Left cardiac atrium (tissue), 4 donors: ENCODE measurements around the gene TCF12. TPM values are rescaled to one million over a fixed set of nuclear protein-coding genes. Genes with fewer than 3 reads are reported as not detected.
A peak's percentile ranks its signal among the peaks of the same experiment; 100 is the strongest.
"Not testable (repeated sequence)": the region's sequence is repeated elsewhere in the genome, so short reads cannot be mapped to it uniquely, and the experiment has no call there.

Experiments used
- ATAC-seq, 2 donors: fragments of 200-7000 bp; cut with Tn5 transposase; one replicate each; pipeline ENCODE4 v1.9.1; 2020; ENCODE audit warnings: mild to moderate bottlenecking in 2 of 2, moderate library complexity in 2 of 2
- DNase-seq: peaks from one replicate; pipeline ENCODE4 v3.0.0-alpha.2; 2020
- intact Hi-C, 2 donors: fragments of 100-400 bp; cut with DNase I; formaldehyde crosslinking; loops; one replicate each; pipeline versions ENCODE4 v1.14.1 to v1.15.1; 2022 to 2023
- total RNA-seq, 2 donors: library from RNA; stranded (reverse); fragmentation: NEBNext Ultra II Directional; extraction: Animal tissue kit (Norgen Biotek cat#: 25700); gene quantifications; one replicate each; pipeline ENCODE4 v1.2.1, GENCODE V29; 2021
- donor health status: DM: no; HTN: yes; CAD: no.
- donor health status: DM: no; HTN: yes; CAD: no; lungs with severe emphysema.
- donor health status: DM: yes; HTN: yes; CAD: no.
- donor health status: Dilated cardiomyopathy.

Gene TCF12
- total RNA-seq, 2 donors from 2014 or later, result 44.0 to 53.9 TPM

DNA sequence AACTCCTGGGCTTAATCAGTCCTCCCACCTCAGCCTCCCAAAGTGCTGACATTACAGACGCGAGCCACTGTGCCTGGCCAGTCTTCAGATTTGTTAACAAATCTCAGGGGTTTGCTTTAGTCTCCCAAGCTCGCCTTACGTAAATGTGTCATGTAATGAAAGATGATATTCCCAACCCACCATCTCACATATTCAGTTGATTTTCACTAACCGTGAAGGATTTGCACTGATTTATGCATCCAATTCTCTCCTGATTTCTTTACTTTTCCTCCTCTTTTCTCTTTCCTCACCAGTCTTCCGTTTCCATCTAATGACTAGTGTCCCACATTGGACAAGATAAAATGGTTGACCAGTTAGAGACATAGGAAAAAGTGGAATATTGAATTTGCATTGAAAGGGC, 72.6 kb downstream of the TCF12 start:
- DNase-seq (no peak), ATAC-seq (no peak)
- intact Hi-C loops, result no loop called here

DNA sequence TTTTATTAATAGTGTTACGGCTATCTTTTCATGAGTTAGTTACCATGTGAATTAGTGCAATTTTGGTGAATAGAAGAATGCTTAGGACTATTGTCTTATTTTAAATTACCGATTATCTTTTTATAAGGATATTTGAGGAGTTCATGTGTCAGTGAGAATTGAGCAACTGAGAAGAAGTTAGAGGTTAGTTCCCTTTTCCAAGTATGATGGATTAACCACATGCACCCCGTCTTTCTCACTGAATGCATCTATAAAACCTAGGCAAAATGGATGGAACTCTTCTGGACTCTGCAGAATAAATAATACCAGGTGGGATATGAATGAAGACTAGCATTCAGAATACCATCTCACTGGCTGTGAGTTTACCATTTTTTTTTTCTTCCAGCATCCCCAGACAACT, 74.3 kb downstream of the TCF12 start:
- no peak for ATAC-seq
- intact Hi-C loops, result no loop called here

DNA sequence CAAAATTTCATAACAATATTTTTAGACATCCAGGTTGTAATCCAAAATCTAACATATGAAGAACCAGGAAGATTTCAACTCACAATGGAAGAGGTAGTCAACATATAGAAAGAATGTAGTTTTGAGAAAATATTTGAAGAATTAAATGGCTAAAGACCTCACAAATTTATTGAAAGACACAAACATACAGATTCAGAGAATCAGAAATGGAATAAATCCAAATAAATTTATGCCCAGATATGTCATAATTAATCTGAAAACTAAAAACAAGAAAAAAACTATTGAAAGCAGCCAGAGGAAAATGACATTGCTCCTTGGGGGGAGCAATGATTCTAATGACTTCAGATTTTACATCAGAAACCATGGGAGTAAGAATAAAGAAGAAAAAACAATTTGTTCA, 75.8 kb downstream of the TCF12 start:
- intact Hi-C loops, result no loop called here
- DNase-seq (no peak), ATAC-seq (no peak)

More for the DNA sequence above, 74.3 kb downstream of the TCF12 start:
- no peak for DNase-seq

DNA sequence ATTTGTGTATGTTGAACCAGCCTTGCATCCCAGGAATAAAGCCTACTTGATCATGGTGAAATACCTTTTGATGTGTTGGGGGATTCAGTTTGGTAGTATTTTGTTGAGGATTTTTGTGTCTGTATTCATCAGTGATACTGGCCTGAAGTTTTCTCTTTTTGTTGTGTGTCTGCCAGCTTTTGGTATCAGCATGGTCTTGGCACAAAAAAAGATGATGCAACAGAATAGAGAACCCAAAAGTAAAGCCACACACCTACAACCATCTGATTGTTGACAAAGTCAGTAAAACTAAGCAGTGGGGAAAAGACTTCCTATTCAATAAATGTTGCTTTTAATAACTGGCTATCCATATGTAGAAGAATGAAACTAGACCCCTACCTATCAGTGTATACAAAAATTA, 77.6 kb downstream of the TCF12 start:
- intact Hi-C loops, result no loop called here
- peak in 1 of 2 donors; percentile 45 for ATAC-seq
- DNase-seq, result no peak

DNA sequence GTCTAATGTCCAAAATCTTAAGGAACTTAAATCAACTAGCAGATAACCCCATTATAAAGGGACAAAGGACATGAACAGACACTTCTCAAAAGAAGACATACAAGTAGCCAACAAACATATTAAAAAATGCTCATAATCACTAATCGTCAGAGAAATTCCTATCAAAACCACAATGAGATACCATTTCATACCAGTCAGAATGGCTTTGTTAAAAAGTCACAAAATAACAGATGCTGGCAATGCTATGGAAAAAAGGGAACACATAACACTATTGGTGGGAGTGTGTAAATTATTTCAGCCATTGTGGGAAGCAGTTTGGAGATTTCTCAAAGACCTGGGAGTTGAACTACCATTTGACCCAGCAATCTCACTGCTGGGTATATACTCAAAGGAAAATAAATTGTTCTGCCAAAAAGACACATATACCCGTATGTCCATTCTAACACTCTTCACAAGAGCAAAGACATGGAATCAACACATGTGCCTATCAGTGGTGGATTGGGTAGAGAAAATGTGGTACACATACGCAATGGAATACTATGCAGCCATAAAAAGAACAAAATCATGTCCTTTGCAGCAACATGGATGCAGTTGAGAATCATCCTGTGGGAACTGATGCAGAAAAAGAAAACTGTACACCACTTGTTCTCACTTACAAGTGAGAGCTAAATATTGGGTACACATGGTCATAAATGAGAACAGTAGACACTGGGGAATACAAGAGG, 78.5 kb downstream of the TCF12 start:
- DNase-seq, result no peak
- ATAC-seq, result no peak
- intact Hi-C loops, result no loop called here

DNA sequence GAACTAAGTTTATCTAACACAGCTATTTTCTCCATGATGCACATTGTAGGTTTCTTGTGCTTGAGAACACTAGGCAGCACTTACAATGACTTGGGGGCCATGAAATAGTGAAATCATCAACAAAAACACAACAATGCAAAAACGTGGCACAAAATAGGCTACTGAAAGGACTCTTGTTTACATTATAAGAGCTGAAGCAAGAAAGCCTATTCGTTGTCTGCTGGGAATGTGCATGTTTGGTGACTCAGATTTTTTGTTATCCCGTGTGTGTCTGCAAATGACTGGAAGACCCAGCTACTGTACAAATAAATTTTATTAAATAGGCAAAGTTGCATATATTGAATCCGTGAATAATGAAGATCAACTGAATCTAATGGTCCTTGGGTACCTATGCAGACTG, 85.0 kb downstream of the TCF12 start:
- intact Hi-C loops, result loop anchor here in 1 of 2 donors (10.0 kb wide), 1 partner anchor 91 kb away; no protein-coding TSS in a partner anchor
- DNase-seq (no peak), ATAC-seq (no peak)

DNA sequence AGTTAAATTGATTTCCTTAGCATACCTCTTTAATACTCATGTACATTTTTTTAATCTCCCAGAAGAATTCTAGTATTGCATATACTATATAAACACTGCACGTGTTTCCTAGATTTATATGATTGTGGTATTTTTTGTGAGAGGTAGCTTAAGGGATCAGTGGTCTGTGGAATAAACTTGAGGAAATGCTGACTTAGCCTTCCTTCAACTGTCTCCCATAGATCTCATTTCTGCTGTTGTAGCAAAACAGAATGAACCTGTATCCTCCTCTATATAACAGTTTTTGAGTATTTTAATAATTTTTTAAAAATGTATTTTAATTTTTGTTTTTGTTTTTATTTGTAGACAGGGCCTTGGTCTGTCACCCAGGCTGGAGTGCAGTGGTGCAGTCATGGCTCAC, 86.8 kb downstream of the TCF12 start:
- ATAC-seq (no peak), DNase-seq (no peak)
- intact Hi-C loops, result loop anchor here in 1 of 2 donors (10.0 kb wide), 1 partner anchor 90 kb away; no protein-coding TSS in a partner anchor

DNA sequence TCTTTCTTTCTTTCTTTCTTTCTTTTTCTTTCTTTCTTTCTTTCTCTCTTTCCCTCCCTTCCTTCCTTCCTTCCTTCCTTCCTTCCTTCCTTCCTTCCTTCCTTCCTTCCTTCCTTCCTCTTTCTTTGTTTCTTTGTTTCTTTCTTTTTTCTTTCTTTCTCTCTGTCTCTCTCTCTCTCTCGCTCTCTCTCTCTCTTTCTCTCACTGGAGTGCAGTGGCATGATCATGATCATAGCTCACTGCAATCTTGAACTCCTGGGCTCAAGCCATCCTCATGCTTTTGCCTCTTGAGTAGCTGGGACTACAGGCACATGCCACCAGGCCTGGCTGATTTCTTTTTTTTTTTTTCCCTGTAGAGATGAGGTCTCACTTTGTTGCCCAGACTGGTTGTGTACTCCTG, 89.4 kb downstream of the TCF12 start:
- DNase-seq, result not testable (repeated sequence)
- peak in 1 of 2 donors; percentile 55 for ATAC-seq
- intact Hi-C loops, result loop anchor here in 1 of 2 donors (10.0 kb wide), 1 partner anchor 87 kb away; no protein-coding TSS in a partner anchor

DNA sequence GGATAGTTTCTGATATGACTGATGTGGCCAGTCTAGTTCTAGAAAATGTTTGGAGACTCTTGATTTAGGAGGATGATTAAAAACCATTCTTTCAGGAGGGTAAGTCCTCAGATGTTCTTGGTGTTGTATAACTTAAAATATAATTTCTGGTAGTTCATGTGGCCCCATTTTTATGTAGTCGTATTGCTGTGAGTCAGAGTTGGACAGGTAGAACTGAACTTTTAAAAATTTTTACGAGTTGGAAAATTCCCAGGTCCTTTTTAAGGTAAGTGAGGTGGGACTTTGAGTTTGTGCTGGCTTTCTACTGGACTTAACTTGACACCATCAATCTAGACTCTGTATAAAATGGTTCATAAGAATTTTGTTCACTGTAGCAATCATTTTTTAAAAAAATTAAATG, 92.3 kb downstream of the TCF12 start:
- intact Hi-C loops, result no loop called here
- DNase-seq (no peak), ATAC-seq (no peak)

DNA sequence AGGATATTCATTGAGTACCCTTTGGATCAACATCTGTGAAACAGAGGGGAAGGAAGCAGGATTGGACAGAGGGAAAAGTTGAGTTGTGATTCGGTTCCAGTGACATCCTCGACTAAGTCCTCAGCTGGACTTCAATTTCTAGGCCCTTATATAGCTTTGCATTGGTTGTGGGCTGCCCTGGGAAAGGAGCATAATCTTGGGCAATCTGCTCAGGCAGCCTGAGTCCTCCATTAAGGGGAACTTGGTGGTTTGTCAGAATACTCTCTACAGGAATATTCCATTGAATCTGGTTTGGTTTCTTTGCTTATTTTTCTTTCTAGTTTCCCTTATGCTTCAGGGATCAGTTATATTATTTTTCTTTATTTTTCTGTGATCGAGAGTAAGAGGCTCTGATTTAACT, 94.1 kb downstream of the TCF12 start:
- ATAC-seq (no peak), DNase-seq (no peak)
- intact Hi-C loops, result no loop called here

DNA sequence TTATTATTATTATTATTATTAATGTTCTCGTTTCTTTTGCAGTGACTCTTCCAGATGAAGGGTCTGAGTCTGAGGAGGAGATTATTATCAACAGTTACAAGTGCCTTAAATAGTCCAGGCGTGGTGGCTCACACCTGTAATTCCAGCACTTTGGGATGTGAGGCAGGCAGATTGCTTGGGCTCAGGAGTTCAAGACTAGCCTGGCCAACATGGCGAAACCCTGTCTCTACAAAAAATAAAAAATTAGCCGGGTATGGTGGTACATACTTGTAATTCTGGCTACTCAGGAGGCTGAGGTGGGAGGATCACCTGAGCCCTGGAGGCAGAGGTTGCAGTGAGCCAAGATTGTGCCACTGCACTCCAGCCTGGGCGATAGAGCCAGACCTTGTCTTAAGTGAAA, 96.5 kb downstream of the TCF12 start:
- DNase-seq, intact Hi-C loops, ATAC-seq: not testable (repeated sequence)

DNA sequence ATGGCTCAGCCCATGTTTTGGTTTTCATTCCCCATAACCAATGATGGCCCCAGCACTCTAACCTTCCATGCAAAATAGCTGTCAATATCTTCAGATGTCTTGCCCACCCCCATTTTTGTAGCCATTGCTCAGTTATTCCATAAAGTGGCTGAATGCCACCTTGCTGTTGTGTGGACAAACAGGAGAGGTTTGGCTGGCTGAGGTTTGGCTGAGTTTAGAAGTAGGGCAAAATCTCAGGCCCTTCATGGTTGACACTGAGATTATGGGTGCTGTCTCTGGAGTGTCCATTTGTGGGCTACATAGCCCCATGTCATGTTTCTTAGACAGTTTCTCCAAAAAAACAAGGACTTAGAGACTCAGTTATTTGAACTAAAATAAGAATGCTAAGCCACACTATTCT, 96.9 kb downstream of the TCF12 start:
- intact Hi-C loops, result no loop called here
- DNase-seq, result no peak
- ATAC-seq, result no peak

DNA sequence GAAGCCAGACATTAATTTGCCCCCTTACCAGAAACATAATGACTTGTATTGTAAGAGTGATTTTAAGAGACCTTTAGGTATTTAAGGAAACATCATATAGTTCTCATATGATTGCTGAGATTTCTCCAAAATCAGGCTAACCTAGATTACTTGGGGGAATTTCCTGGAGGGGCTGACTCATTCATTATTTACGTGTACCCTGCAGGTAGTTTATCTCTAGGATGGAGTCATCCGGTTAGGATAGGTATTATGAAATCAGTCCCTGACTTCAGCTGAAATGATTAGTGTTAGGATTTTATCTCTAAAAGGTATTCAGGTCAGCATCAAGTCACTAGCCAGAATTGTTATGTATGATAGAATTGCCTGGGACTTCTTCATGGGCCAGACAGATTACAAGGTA, 97.5 kb downstream of the TCF12 start:
- intact Hi-C loops, result no loop called here
- DNase-seq (no peak), ATAC-seq (peak in 1 of 2 donors; percentile 78)

DNA sequence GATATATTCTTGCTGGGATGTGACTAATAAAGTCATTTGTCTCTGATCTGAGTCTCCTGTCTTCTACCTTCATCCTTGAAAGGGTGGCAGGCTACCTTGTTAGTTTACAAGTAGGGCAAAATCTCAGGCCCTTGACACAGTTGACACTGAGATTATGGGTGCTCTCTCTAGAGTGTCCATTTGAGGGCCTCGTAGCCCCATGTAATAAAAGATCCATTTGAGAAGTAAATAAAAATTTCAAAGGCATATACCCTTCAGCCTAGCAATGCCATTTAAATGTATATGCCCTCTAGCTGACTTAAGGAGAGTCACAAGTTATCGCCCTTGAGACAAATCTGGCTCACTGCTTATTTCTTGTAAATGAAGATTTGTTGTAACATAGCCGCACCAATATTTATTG, 98.6 kb downstream of the TCF12 start:
- intact Hi-C loops, result no loop called here

DNA sequence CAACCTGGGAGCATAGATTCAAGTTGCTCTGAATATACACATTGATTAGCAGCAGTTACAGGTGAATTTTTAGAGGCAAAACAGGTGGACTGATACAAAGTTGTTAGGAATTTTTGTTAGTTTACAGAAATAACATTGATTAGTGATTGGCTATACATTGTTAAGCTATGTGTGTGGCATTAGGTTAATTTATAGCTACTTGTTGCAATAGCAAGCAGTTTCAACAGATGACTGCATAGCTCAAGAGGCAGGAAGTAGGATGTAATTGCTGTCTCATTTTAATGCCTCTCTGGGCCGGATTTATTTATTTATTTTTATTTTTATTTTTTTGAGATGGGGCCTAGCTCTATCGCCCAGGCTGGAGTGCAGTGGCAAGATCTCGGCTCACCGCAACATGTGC, 99.7 kb downstream of the TCF12 start:
- intact Hi-C loops, result no loop called here
- DNase-seq, result no peak
- no peak for ATAC-seq

More for the DNA sequence above, 98.6 kb downstream of the TCF12 start:
- ATAC-seq (no peak), DNase-seq (no peak)

DNA sequence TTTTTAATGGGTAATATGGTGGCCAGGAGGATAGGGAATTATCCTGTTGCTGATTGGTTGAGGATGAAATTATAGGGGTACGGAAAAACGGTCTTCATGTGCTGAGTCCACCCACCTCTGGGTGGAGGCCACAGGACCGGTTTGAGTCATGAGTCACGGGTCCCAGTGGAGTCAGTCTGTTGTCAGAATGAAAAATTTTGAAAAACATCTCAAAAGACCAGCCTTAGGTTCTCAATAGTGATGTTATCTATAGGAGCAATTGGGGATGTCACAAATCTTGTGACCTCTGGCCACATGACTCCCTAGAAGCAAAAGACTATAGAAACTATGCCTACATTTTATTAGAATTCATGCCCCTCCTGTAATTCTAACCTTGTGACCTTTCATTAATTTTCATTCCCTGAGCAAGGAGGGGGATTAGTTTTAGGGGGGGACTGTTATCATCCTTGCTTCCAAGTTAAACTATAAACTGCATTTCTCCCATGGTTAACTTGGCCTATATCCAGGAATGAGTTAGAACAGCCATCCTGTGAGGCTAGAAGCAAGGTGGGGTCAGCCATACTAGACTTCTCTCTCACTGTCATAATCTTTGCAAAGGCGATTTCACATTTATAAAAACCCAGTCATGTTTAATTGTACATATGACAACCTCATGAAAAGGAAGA, 101.2 kb downstream of the TCF12 start:
- intact Hi-C loops, result no loop called here
- ATAC-seq, result peak; percentile 30 to 58
- DNase-seq, result peak; percentile 34

DNA sequence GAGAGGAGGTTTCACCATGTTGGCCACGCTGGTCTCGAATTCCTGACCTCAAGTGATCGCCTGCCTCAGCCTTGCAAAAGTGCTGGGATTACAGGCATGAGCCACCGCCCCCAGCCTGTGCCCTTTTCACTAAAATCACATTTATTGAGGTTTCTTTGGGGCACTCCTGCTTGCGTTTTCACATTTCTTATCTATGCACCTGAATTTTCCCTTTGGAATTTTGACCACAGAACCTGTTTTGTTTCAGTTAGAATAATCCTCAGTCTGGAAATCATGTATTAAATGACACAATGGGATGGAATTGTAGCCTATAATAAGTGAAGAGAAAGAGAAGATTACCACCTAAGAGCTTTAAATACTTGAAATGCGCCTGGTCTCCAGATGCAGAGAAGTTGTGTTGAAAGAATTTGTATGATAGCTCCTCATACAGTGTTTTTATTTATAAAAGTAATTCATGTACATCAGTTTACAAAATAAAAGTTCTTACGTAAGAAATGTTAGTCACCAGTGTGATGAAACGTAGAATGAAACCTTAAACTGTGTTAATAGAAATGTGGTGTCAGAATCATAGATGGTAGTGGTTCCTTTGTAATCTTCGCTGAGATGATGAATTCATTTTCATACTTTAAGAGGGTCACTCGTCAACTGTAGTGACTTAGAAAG, 107.0 kb downstream of the TCF12 start:
- intact Hi-C loops, result no loop called here
- DNase-seq (no peak), ATAC-seq (no peak)

DNA sequence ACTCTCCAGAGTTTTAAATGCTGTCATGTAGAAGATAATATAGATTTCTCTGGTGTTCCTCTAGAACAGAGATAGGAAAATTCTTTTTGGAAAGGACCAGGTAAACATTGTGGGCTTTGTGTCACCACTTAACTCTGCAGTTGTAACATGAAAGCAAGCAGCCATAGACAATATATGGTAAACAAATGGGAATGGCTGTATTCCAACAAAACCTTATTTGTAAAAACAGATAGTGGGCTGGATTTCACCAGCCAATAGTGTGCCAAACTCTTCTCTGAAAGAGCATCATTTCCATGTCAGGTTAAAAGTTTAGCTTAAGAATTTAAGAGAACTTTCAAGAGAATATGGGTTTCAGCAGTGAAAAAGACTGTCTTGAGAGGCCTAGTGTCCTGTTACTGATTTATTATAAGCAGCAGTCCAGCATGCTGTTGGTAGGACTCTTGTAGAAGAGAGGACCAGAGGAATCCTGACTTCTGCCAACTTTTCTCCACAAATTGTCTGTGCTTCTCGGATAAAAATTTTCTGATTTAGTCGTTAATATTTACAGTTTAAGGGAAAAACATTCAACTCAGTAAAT, 107.7 kb downstream of the TCF12 start:
- ATAC-seq, result no peak
- intact Hi-C loops, result no loop called here

DNA sequence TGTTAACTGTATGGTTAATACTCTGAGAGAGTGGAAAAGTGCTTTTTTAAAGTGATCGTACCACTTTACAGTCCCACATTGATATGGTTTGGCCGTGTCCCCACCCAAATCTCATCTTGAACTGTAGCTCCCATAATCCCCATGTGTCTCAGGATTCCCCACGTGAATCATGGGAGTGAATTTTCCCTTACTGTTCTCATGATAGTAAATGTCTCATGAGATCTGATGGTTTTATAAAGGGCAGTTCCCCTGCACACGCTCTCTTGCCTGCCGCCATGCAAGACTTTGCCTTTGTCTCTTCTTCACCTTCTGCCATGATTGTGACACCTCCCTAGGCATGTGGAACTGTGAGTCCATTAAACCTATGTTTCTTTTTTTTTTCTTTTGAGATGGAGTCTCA, 109.2 kb downstream of the TCF12 start:
- DNase-seq (no peak), ATAC-seq (no peak)
- intact Hi-C loops, result no loop called here

More for the DNA sequence above, 107.7 kb downstream of the TCF12 start:
- DNase-seq, result no peak

DNA sequence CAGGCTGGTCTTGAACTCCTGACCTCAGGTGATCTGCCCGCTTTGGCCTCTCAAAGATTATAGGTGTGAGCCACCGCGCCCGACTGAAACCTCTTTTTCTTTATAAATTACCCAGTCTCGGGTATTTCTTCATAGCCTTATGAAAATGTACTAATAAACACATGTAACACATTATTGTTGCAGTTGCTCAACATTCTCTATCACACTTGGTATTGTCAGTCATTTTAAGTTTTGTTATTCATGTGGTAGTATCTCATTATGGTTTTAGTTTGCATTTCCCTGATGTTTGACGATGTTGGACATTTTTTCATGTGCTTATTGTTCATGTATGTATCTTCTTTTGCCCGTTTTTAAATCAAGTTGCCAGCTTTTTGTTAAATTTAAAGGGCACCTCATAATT, 109.7 kb downstream of the TCF12 start:
- ATAC-seq (no peak), DNase-seq (no peak)
- intact Hi-C loops, result no loop called here
